Left lung (tissue), 10 donors: ENCODE results near the gene ADGRL3. TPM values are rescaled to one million over a fixed set of nuclear protein-coding genes. Genes with fewer than 3 reads are reported as not detected.

Experiments
- ATAC-seq: fragments of 200-7000 bp; cut with Tn5 transposase; one replicate; pipeline ENCODE4 v1.9.1; 2020; ENCODE audit warnings: moderate library complexity
- DNase-seq, 4 donors: peaks; one replicate each; pipeline ENCODE4 v3.0.0-alpha.2; 2013 to 2020
- H3K27ac ChIP-seq, 2 donors: fragments of 200-600 bp; sonication (generic) in 1 of 2; one replicate each; pipeline versions ENCODE4 v1.5.0 to v1.8.0; 2020 to 2021
- H3K27me3 ChIP-seq, 2 donors: fragments of 200-600 bp; sonication (generic) in 1 of 2; one replicate each; pipeline versions ENCODE4 v1.5.0 to v1.8.0; 2020 to 2021
- H3K36me3 ChIP-seq, 2 donors: fragments of 200-600 bp; sonication (generic) in 1 of 2; one replicate each; pipeline versions ENCODE4 v1.5.0 to v1.8.0; 2020 to 2021
- H3K4me1 ChIP-seq, 2 donors: fragments of 200-600 bp; one replicate each; pipeline ENCODE4 v1.8.0; 2021
- H3K4me3 ChIP-seq, 2 donors: fragments of 200-600 bp; sonication (generic) in 1 of 2; one replicate each; pipeline versions ENCODE4 v1.5.0 to v1.8.0; 2020 to 2021; ENCODE audit warnings: mild to moderate bottlenecking in 1 of 2
- H3K9me3 ChIP-seq, 2 donors: fragments of 200-600 bp; sonication (generic) in 1 of 2; one replicate each; pipeline versions ENCODE4 v1.5.0 to v1.8.0; 2020 to 2021
- intact Hi-C, 2 donors: fragments of 100-400 bp; cut with DNase I; formaldehyde crosslinking; loops; one replicate each; pipeline versions ENCODE4 v1.11.2 to v1.14.2; 2022
- polyA plus RNA-seq, 6 donors: library from polyadenylated mRNA; unstranded; fragments of 120-200 nt; gene quantifications; one replicate each; pipeline ENCODE4 v1.2.1, GENCODE V29; 2013; ENCODE audit not compliant: insufficient read length in 6 of 6
- total RNA-seq, 2 donors: library from RNA; stranded (reverse); fragmentation: NEBNext Ultra II Directional; extraction: Animal tissue kit (Norgen Biotek cat#: 25700); gene quantifications; one replicate each; pipeline ENCODE4 v1.2.1, GENCODE V29; 2021
- TF ChIP-seq, protein P1 (sequence below), 2 donors: fragments of 200-600 bp; sonication (generic) in 1 of 2; IDR thresholded peaks; one replicate each; pipeline versions ENCODE4 v1.5.0 to v1.8.0; 2021; ENCODE audit warnings: antibody characterized with exemption in 2 of 2
- donor health status: DM: no; HTN: yes; CAD: no.
- donor health status: DM: no; HTN: no; CAD: no.

ADGRL3 gene
- total and polyA plus RNA-seq, 8 donors = 2.7 to 23.4 (median 19.6) TPM

DNA sequence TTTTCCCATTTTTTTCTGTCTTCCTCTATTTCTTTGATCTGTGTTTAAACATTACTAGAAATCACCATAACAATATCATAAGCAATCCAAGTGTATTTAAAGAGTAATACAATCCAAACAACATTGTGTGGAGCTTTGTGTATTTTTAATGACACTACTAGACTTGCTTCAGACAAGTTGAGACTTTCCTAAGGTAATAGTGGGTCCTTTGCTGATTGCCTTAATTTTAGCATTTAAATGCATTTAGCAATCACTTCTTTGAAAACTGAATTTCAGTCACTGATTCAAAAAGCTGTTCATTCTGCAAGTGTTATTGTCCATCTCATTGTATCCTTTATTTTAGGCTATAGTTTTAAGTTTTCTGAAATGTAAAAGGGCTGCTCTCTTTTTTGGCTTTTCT lies 804.8 kb downstream of the ADGRL3 start:
- Histone ChIP-seq H3K27me3 (no peaks in the 10 kb centered on the region), H3K4me1 (no peaks in the 10 kb centered on the region), H3K9me3 (no peaks in the 10 kb centered on the region), H3K27ac (no peak overlapping the region), H3K36me3 (no peaks in the 10 kb centered on the region), H3K4me3 (no peak overlapping the region)
- DNase-seq (no peak), ATAC-seq (no peak)
- TF ChIP-seq, protein P1, sequence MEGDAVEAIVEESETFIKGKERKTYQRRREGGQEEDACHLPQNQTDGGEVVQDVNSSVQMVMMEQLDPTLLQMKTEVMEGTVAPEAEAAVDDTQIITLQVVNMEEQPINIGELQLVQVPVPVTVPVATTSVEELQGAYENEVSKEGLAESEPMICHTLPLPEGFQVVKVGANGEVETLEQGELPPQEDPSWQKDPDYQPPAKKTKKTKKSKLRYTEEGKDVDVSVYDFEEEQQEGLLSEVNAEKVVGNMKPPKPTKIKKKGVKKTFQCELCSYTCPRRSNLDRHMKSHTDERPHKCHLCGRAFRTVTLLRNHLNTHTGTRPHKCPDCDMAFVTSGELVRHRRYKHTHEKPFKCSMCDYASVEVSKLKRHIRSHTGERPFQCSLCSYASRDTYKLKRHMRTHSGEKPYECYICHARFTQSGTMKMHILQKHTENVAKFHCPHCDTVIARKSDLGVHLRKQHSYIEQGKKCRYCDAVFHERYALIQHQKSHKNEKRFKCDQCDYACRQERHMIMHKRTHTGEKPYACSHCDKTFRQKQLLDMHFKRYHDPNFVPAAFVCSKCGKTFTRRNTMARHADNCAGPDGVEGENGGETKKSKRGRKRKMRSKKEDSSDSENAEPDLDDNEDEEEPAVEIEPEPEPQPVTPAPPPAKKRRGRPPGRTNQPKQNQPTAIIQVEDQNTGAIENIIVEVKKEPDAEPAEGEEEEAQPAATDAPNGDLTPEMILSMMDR (IDR thresholded peaks at IDR 0.05) = no peak
- intact Hi-C loops = no loop called here

DNA sequence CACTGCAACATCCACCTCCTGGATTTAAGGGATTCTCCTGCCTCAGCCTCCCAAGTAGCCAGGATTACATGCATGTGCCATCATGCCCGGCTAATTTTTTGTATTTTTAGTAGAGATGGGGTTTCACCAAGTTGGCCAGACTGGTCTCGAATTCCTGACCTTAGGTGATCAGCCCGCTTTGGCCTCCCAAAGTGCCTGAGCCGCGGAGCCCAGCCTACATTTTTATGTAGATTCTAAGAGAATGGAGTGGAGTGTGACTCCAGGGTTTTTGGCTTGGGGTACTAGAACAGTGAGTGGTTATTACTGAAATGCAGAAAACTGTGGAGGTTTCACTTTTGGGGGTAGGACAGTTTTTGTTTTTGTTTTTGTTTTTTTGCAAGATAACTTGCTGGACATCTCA lies 806.0 kb downstream of the ADGRL3 start:
- H3K4me3 ChIP-seq = no peak overlapping the region
- H3K9me3 ChIP-seq = no peaks in the 10 kb centered on the region
- TF ChIP-seq, protein P1 (IDR thresholded peaks at IDR 0.05) = no peak
- H3K27me3 ChIP-seq = no peaks in the 10 kb centered on the region
- H3K4me1 ChIP-seq = no peaks in the 10 kb centered on the region
- DNase-seq (no peak), ATAC-seq (no peak)
- no peak overlapping the region for H3K27ac ChIP-seq
- H3K36me3 ChIP-seq = no peaks in the 10 kb centered on the region
- intact Hi-C loops = no loop called here

DNA sequence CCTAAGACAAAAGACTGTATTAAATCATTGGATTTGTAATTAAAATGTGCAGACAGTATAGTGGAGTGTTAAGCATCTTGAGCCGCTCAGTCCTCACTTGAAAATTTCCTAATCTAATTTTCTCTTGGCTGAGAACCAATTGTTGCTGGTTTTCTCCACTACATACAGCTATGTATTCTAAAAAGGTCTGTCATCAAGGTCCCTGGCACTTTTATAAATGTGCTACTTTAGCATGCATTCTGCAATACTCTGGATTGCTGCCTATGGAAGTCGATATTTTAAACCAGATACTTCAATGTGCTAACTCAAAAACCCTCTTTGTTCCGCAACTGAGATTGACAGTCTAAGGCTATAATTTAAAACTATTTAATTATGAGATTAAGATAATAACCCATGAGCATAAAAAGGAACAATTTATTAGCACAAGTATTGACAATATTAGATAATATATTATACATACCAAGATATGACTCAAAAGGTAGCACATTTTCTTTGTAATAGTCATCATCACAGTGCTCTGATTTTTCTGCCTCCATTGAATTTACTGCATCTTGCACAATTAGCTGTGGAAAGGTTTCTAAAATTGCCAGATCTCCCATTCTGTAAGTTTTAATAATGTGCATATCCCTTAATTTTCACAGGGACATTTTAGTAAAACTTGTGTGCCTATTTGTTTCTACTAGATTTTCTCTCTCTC lies 815.1 kb downstream of the ADGRL3 start:
- no peaks in the 10 kb centered on the region for H3K4me1 ChIP-seq
- H3K36me3 ChIP-seq = no peaks in the 10 kb centered on the region
- TF ChIP-seq, protein P1 (IDR thresholded peaks at IDR 0.05) = no peak
- no peak overlapping the region for H3K27ac ChIP-seq
- ATAC-seq (no peak), DNase-seq (no peak)
- intact Hi-C loops = no loop called here
- no peaks in the 10 kb centered on the region for H3K27me3 ChIP-seq
- H3K9me3 ChIP-seq = no peaks in the 10 kb centered on the region
- no peak overlapping the region for H3K4me3 ChIP-seq

DNA sequence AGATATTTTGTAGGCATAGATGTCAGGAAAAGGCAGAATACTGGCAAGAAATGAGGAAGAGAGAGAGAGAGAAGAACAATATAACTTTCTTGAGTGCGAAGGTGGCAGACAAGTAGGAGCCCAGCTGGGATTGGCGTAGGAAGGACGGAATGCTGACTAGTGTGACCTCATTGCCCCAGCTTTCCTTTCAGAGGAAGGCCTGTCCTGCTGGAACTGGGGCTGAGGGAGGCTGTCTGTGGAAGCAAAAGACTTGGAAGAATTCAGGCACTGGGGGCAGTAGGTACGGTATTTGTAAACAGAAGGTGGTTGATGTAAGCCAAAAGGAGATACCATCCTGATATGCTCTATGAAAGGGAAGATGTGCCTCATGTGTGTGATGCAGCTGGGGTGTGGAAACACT lies 818.4 kb downstream of the ADGRL3 start:
- DNase-seq = no peak
- H3K36me3 ChIP-seq = no peaks in the 10 kb centered on the region
- no peak for ATAC-seq
- no peaks in the 10 kb centered on the region for H3K27me3 ChIP-seq
- TF ChIP-seq, protein P1 (IDR thresholded peaks at IDR 0.05) = no peak
- no peak overlapping the region for H3K4me3 ChIP-seq
- no peaks in the 10 kb centered on the region for H3K4me1 ChIP-seq
- intact Hi-C loops = no loop called here
- no peaks in the 10 kb centered on the region for H3K9me3 ChIP-seq
- no peak overlapping the region for H3K27ac ChIP-seq

DNA sequence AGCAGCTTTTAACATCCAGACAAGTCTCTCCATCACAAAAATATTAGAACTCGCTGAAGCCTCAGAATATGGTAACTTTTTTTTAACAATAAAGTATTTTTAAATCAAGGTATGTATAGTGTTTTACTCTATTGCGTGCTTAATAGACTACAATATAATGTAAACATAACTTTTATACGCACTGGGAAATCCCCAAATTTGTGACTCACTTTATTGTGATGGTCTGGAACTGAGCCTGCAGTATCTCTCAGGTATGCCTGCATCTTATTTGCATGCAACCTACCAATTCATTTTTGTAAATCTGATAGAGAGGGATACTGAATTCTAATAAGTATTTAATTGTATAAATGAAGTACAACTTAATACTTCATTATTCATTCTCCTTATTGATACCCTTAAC lies 823.5 kb downstream of the ADGRL3 start:
- no peak overlapping the region for H3K27ac ChIP-seq
- TF ChIP-seq, protein P1 (IDR thresholded peaks at IDR 0.05) = no peak
- no peaks in the 10 kb centered on the region for H3K9me3 ChIP-seq
- H3K4me3 ChIP-seq = no peak overlapping the region
- no peak for ATAC-seq
- no peaks in the 10 kb centered on the region for H3K36me3 ChIP-seq
- no peak for DNase-seq
- H3K27me3 ChIP-seq = no peaks in the 10 kb centered on the region
- no peaks in the 10 kb centered on the region for H3K4me1 ChIP-seq
- intact Hi-C loops = no loop called here
